Measurements from ENCODE around the gene PGLYRP2. TPM values are rescaled to one million over a fixed set of nuclear protein-coding genes. Genes with fewer than 3 reads are reported as not detected.

PGLYRP2 gene
- total RNA-seq, 4 donors from 2014 or later: not detected

GRCh38 chr19:15508035-15508710, 28.9 kb upstream of the PGLYRP2 start, which contains the start of gene CYP4F22:
Gene CYP4F22, plus strand, starts transcription at chr19:15508525. Its CDS starts 16,812 bp downstream, at chr19:15525337.
- no peak for DNase-seq (ENCODE audit: low spot score in 2 of 2)
- Histone ChIP-seq H3K27ac (no peak within 1 kb of the TSS), H3K9me3 (no peaks in the 10 kb centered on the region), H3K4me3 (peak within 1 kb of the TSS in 2 of 4 donors; percentile 12 to 23), H3K36me3 (no peaks in the 10 kb centered on the region), H3K4me1 (peaks cover 0 to 12% (median 0%) of the 10 kb centered on the region in 4 donors), H3K27me3 (peaks cover 0 to 58% of the 10 kb centered on the region in 2 donors)
- WGBS, 2 donors: 5 to 8% methylated on average over 27 to 52 of the region's 52 CpGs
- TF ChIP-seq POLR2A (IDR thresholded peaks at IDR 0.05): no peak
- TF ChIP-seq EP300 (IDR thresholded peaks at IDR 0.05): no peak
- TF ChIP-seq, protein P1, sequence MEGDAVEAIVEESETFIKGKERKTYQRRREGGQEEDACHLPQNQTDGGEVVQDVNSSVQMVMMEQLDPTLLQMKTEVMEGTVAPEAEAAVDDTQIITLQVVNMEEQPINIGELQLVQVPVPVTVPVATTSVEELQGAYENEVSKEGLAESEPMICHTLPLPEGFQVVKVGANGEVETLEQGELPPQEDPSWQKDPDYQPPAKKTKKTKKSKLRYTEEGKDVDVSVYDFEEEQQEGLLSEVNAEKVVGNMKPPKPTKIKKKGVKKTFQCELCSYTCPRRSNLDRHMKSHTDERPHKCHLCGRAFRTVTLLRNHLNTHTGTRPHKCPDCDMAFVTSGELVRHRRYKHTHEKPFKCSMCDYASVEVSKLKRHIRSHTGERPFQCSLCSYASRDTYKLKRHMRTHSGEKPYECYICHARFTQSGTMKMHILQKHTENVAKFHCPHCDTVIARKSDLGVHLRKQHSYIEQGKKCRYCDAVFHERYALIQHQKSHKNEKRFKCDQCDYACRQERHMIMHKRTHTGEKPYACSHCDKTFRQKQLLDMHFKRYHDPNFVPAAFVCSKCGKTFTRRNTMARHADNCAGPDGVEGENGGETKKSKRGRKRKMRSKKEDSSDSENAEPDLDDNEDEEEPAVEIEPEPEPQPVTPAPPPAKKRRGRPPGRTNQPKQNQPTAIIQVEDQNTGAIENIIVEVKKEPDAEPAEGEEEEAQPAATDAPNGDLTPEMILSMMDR (IDR thresholded peaks at IDR 0.05): no peak

GRCh38 chr19:15507068-15508034, 28.1 kb upstream of the PGLYRP2 start:
- Histone ChIP-seq H3K9me3 (no peaks in the 10 kb centered on the region), H3K4me1 (peaks cover 0 to 12% (median 0%) of the 10 kb centered on the region in 4 donors), H3K27me3 (peaks cover 0 to 58% of the 10 kb centered on the region in 2 donors), H3K4me3 (no peak overlapping the region), H3K36me3 (no peaks in the 10 kb centered on the region), H3K27ac (no peak overlapping the region)
- no peak for DNase-seq (ENCODE audit: low spot score in 2 of 2)
- no peak for TF ChIP-seq POLR2A (IDR thresholded peaks at IDR 0.05)
- no peak for TF ChIP-seq EP300 (IDR thresholded peaks at IDR 0.05)
- TF ChIP-seq, protein P1 (IDR thresholded peaks at IDR 0.05): no peak
- 56 to 62% methylated on average over 14 of the region's 14 CpGs for WGBS, 2 donors

DNA sequence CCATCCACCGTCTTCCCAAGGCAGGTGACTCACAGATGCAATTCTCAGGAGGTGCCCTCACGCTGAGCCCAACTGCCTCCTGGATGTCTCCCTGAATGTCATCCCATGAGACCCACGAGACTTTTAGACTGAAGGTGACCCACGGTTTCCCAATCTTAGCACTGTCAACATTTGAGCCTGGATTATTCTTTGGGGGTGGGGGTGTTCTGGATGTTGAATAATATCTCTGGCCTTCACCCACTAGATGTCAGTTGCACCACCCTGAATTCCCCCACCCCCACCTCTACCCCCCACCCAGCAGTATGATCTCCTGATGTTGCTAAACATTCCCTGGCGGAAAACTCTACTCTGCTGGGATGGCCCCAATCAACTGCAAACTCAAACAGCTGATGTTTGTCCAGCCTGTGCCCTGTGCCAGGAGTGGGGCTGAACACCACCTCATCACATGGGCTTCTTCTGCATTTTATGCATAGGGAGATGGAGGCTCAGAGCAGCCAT, 26.8 kb upstream of the PGLYRP2 start:
- peaks cover 0 to 51% of the 10 kb centered on the region in 2 donors for H3K27me3 ChIP-seq
- no peak for DNase-seq (ENCODE audit: low spot score in 2 of 2)

GRCh38 chr19:15502264-15502663, 23.0 kb upstream of the PGLYRP2 start:
- Histone ChIP-seq H3K36me3 (no peaks in the 10 kb centered on the region), H3K27ac (no peak overlapping the region), H3K27me3 (peaks cover 0 to 20% of the 10 kb centered on the region in 2 donors), H3K4me3 (no peak overlapping the region), H3K9me3 (no peaks in the 10 kb centered on the region), H3K4me1 (no peaks in the 10 kb centered on the region)
- no peak for TF ChIP-seq EP300 (IDR thresholded peaks at IDR 0.05)
- TF ChIP-seq, protein P1 (IDR thresholded peaks at IDR 0.05): no peak
- no peak for TF ChIP-seq POLR2A (IDR thresholded peaks at IDR 0.05)
- no peak for DNase-seq (ENCODE audit: low spot score in 2 of 2)
- 43 to 67% methylated on average over 1 of the region's 1 CpG for WGBS, 2 donors

More for the DNA sequence above, 26.8 kb upstream of the PGLYRP2 start:
- no peak overlapping the region for H3K4me3 ChIP-seq
- H3K9me3 ChIP-seq: no peaks in the 10 kb centered on the region
- no peak overlapping the region for H3K27ac ChIP-seq
- no peaks in the 10 kb centered on the region for H3K36me3 ChIP-seq
- TF ChIP-seq, protein P1 (IDR thresholded peaks at IDR 0.05): no peak
- TF ChIP-seq EP300 (IDR thresholded peaks at IDR 0.05): no peak
- no peak for TF ChIP-seq POLR2A (IDR thresholded peaks at IDR 0.05)
- 60 to 66% methylated on average over 5 of the region's 5 CpGs for WGBS, 2 donors
- peaks cover 0 to 12% (median 0%) of the 10 kb centered on the region in 4 donors for H3K4me1 ChIP-seq
